Uterus (tissue), 4 donors: ENCODE data around the gene GALNT9. TPM values are rescaled to one million over a fixed set of nuclear protein-coding genes. Genes with fewer than 3 reads are reported as not detected.

ENCODE experiments used
- DNase-seq, 2 donors: peaks; one replicate each; pipeline ENCODE4 v3.0.0-alpha.2; 2019 to 2020
- H3K27ac ChIP-seq, 2 donors: fragments of 200-600 bp; sonication (generic); 1 replicate in 1 of 2; 2 replicates in 1 of 2; pipeline ENCODE4 v1.5.1; 2016 to 2018
- H3K27me3 ChIP-seq, 2 donors: fragments of 200-600 bp; sonication (generic); one replicate each; pipeline ENCODE4 v1.5.1; 2018 to 2019; ENCODE audit warnings: control low read depth in 1 of 2
- H3K36me3 ChIP-seq, 2 donors: fragments of 200-600 bp; sonication (generic); one replicate each; pipeline ENCODE4 v1.5.1; 2019; ENCODE audit warnings: control low read depth in 1 of 2
- H3K4me1 ChIP-seq, 2 donors: fragments of 200-600 bp; sonication (generic); one replicate each; pipeline ENCODE4 v1.5.1; 2018 to 2019; ENCODE audit warnings: control low read depth in 1 of 2
- H3K4me3 ChIP-seq, 2 donors: fragments of 200-600 bp; sonication (generic); 1 replicate in 1 of 2; 2 replicates in 1 of 2; pipeline ENCODE4 v1.5.1; 2018 to 2019; ENCODE audit warnings: mild to moderate bottlenecking in 1 of 2
- H3K9me3 ChIP-seq, 2 donors: fragments of 200-600 bp; sonication (generic); one replicate each; pipeline ENCODE4 v1.5.1; 2019; ENCODE audit warnings: control low read depth in 1 of 2
- POLR2A ChIP-seq, 2 donors: fragments of 450-650 bp; IDR thresholded peaks; one replicate each; pipeline ENCODE4 v1.6.1; 2016; ENCODE audit warnings: antibody characterized with exemption in 2 of 2, mild to moderate bottlenecking in 1 of 2, moderate library complexity in 1 of 2
- intact Hi-C: fragments of 100-400 bp; cut with DNase I; formaldehyde crosslinking; loops from one replicate; pipeline ENCODE4 v1.15.1; 2023; ENCODE audit warnings: low total_unique reads
- total RNA-seq, 4 donors: library from RNA; depleted of rRNA in 3 of 4; stranded (reverse); fragments of >200 nt in 3 of 4; gene quantifications; one replicate each; pipeline versions ENCODE4 v1.1.0 to v1.2.4, GENCODE V29; 2014 to 2023
- TF ChIP-seq, protein P1 (sequence below), 4 experiments: fragments of 200-600 bp in 2 of 4; fragments of 450-650 bp in 2 of 4; sonication (generic) in 2 of 4; IDR thresholded peaks; one replicate each; pipeline ENCODE4 v1.5.1; 2016 to 2019; ENCODE audit warnings: antibody characterized with exemption in 4 of 4, mild to moderate bottlenecking in 2 of 4, moderate library complexity in 1 of 4
- donor health status: DM: yes; HTN: yes; CAD: no.

Gene GALNT9
- total RNA-seq, 4 donors from 2014 or later: 1.5 to 4.3 TPM; not detected in 2

DNA sequence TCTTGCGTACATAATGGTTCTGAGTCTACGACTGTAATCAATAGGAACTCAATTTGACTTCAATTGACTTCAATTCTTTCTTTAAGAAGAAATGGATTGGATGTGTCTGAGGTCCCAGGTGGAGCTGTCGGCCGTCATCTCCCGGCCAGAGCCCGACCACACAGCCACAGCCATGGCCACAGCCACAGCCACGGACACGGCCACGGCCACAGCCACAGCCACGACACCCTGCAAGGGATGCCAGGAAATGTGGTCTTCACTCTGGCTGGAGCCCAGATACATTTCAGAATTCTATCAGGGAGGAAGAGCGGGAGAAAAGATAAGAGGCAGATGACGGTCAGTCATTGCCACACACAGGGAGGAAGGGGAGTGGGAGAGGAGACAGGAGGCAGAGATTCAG, 58.9 kb downstream of the GALNT9 start:
- no peaks in the 10 kb centered on the region for H3K4me1 ChIP-seq

DNA sequence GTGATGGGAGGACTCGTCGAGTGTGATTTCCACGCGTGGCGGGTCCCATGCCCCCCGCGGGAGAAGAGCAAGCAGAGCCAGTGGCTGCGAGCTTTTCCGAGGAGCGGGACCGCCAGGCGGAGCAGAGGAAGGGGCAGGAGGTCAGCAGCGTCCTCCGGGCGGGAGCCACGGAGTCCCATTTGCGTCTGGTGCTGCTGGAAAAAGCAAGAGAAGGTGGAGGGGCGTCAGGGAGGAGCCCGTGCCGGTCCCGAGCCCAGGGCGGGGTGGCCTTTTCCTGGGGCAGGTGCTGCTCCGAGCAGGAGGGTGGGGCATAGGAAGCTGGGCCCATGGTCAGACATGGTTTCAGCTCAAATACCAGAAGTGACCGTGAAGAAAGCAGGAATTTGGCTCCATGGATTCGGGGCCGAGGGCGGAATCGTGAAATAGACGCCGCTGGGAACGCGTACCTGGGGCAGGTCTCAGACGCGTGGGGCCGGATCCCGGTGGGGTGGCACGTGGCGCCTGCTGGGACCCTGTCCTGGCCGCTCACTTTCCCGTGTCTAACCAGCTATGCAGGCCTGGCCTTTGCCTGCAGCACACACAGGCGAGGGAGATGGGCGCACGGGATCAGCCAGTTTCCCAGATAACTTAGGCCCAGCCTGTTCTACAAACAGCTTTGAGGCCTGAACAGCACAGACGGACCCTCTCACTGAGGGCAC, 60.0 kb downstream of the GALNT9 start:
- intact Hi-C loops: no loop called here
- no peaks in the 10 kb centered on the region for H3K9me3 ChIP-seq
- DNase-seq: no peak
- no peak for TF ChIP-seq POLR2A (IDR thresholded peaks at IDR 0.05)
- TF ChIP-seq, protein P1, sequence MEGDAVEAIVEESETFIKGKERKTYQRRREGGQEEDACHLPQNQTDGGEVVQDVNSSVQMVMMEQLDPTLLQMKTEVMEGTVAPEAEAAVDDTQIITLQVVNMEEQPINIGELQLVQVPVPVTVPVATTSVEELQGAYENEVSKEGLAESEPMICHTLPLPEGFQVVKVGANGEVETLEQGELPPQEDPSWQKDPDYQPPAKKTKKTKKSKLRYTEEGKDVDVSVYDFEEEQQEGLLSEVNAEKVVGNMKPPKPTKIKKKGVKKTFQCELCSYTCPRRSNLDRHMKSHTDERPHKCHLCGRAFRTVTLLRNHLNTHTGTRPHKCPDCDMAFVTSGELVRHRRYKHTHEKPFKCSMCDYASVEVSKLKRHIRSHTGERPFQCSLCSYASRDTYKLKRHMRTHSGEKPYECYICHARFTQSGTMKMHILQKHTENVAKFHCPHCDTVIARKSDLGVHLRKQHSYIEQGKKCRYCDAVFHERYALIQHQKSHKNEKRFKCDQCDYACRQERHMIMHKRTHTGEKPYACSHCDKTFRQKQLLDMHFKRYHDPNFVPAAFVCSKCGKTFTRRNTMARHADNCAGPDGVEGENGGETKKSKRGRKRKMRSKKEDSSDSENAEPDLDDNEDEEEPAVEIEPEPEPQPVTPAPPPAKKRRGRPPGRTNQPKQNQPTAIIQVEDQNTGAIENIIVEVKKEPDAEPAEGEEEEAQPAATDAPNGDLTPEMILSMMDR (IDR thresholded peaks at IDR 0.05): no peak
- H3K27ac ChIP-seq: no peak overlapping the region
- H3K4me1 ChIP-seq: no peaks in the 10 kb centered on the region
- no peak overlapping the region for H3K4me3 ChIP-seq
- H3K36me3 ChIP-seq: no peaks in the 10 kb centered on the region
- H3K27me3 ChIP-seq: no peaks in the 10 kb centered on the region

More for the DNA sequence above, 58.9 kb downstream of the GALNT9 start:
- intact Hi-C loops: no loop called here
- H3K27me3 ChIP-seq: no peaks in the 10 kb centered on the region
- TF ChIP-seq POLR2A (IDR thresholded peaks at IDR 0.05): no peak
- TF ChIP-seq, protein P1 (IDR thresholded peaks at IDR 0.05): no peak
- DNase-seq: no peak
- H3K27ac ChIP-seq: no peak overlapping the region
- H3K36me3 ChIP-seq: no peaks in the 10 kb centered on the region
- H3K9me3 ChIP-seq: no peaks in the 10 kb centered on the region
- no peak overlapping the region for H3K4me3 ChIP-seq

- Histone ChIP-seq H3K4me1 (no peaks in the 10 kb centered on the region), H3K36me3 (no peaks in the 10 kb centered on the region), H3K9me3 (no peaks in the 10 kb centered on the region), H3K27ac (no peak overlapping the region), H3K27me3 (no peaks in the 10 kb centered on the region), H3K4me3 (no peak overlapping the region)
- intact Hi-C loops: no loop called here
- TF ChIP-seq, protein P1 (IDR thresholded peaks at IDR 0.05): no peak
- no peak for TF ChIP-seq POLR2A (IDR thresholded peaks at IDR 0.05)
- DNase-seq: no peak
Observed at GRCh38 chr12:132268674-132269073, 60.7 kb downstream of the GALNT9 start.

GRCh38 chr12:132267873-132268272, 61.5 kb downstream of the GALNT9 start:
- Histone ChIP-seq H3K9me3 (no peaks in the 10 kb centered on the region), H3K4me1 (no peaks in the 10 kb centered on the region), H3K4me3 (no peak overlapping the region), H3K27ac (no peak overlapping the region), H3K27me3 (no peaks in the 10 kb centered on the region), H3K36me3 (no peaks in the 10 kb centered on the region)
- TF ChIP-seq, protein P1 (IDR thresholded peaks at IDR 0.05): no peak
- no peak for TF ChIP-seq POLR2A (IDR thresholded peaks at IDR 0.05)
- intact Hi-C loops: no loop called here
- no peak for DNase-seq

GRCh38 chr12:132266802-132267201, 62.6 kb downstream of the GALNT9 start:
- no peak overlapping the region for H3K4me3 ChIP-seq
- H3K9me3 ChIP-seq: no peaks in the 10 kb centered on the region
- no peaks in the 10 kb centered on the region for H3K27me3 ChIP-seq
- H3K4me1 ChIP-seq: no peaks in the 10 kb centered on the region
- intact Hi-C loops: no loop called here
- DNase-seq: no peak
- TF ChIP-seq POLR2A (IDR thresholded peaks at IDR 0.05): no peak
- TF ChIP-seq, protein P1 (IDR thresholded peaks at IDR 0.05): no peak
- no peaks in the 10 kb centered on the region for H3K36me3 ChIP-seq
- H3K27ac ChIP-seq: no peak overlapping the region
